HCT116 (cell line): ENCODE data around the gene KCNIP4. TPM values are rescaled to one million over a fixed set of nuclear protein-coding genes. Genes with fewer than 3 reads are reported as not detected.

Experiments
- ATAC-seq: fragments of 200-7000 bp; cut with Tn5 transposase; 2 replicates; pipeline ENCODE4 v1.9.1; 2020; ENCODE audit warnings: mild to moderate bottlenecking, moderate library complexity
- BruUV-seq: library from RNA; stranded (reverse); fragments of 400-500 nt; replicated peaks from 2 replicates; lab custom pipeline; 2021; lab: Mats Ljungman, UMichigan
- CTCF ChIA-PET: fragments of 300-600 bp; sonication (Branson Sonifier 250); formaldehyde crosslinking; loops from one replicate; lab custom pipeline; 2021; ENCODE audit warnings: antibody characterized with exemption; lab: Charles Lee
- POLR2A ChIA-PET: fragments of 300-600, 350-600 bp; sonication (Branson Sonifier 250); formaldehyde crosslinking; loops from one replicate; lab custom pipeline; 2021; ENCODE audit warnings: antibody characterized with exemption; lab: Charles Lee
- RAD21 ChIA-PET, 2 experiments: fragments of 300-600 bp; sonication (Branson Sonifier 250); formaldehyde crosslinking; loops; one replicate each; lab custom pipeline; 2023; ENCODE audit warnings: low total read pairs in 2 of 2; ENCODE audit not compliant: uncharacterized antibody in 2 of 2, unreplicated experiment in 2 of 2, low non-redundant PET in 1 of 2; lab: Charles Lee
- DNase-seq: peaks from one replicate; pipeline ENCODE4 v3.0.0-alpha.2; 2010; ENCODE audit warnings: low read depth, low spot score
- H2AFZ ChIP-seq: fragments of 200-600 bp; shearing (Covaris generic), sonication (generic); 2 replicates; pipeline ENCODE4 v1.6.1; 2017; ENCODE audit warnings: low read depth, mixed run types, mixed read lengths, antibody characterized with exemption, low read length; ENCODE audit not compliant: poor library complexity, severe bottlenecking
- H3K27ac ChIP-seq: 2 replicates; pipeline ENCODE4 v1.5.1; 2012; ENCODE audit warnings: low read depth, low read length
- H3K27me3 ChIP-seq: fragments of 200-600 bp; sonication (generic); 2 replicates; pipeline ENCODE4 v1.6.1; 2016; ENCODE audit warnings: mixed run types, low read length, mixed read lengths; ENCODE audit not compliant: insufficient read depth
- H3K36me3 ChIP-seq, 2 experiments: fragments of 200-500 bp in 1 of 2; fragments of 200-600 bp in 1 of 2; sonication (Bioruptor generic) in 1 of 2; sonication (generic) in 1 of 2; 2 replicates each; pipeline versions ENCODE4 v1.5.1 to v1.6.1; 2014 to 2016; ENCODE audit warnings: low read length in 2 of 2, inconsistent platforms in 1 of 2, mixed read lengths in 1 of 2, mixed run types in 1 of 2; ENCODE audit not compliant: insufficient read depth in 2 of 2, control insufficient read depth in 1 of 2
- H3K4me1 ChIP-seq, 2 experiments: fragments of 200-600 bp in 1 of 2; sonication (generic) in 1 of 2; 2 replicates each; pipeline versions ENCODE4 v1.5.1 to v1.6.1; 2012 to 2017; ENCODE audit warnings: low read length in 2 of 2, inconsistent platforms in 1 of 2, mild to moderate bottlenecking in 1 of 2, mixed read lengths in 1 of 2, mixed run types in 1 of 2, moderate library complexity in 1 of 2; ENCODE audit not compliant: insufficient read depth in 2 of 2, control insufficient read depth in 1 of 2
- H3K4me2 ChIP-seq: fragments of 200-600 bp; sonication (generic); 2 replicates; pipeline ENCODE4 v1.6.1; 2017; ENCODE audit warnings: mixed run types, low read length, mixed read lengths
- H3K4me3 ChIP-seq, 2 experiments: fragments of 200-600 bp in 1 of 2; sonication (generic) in 1 of 2; replicated peaks in 1 of 2; 2 replicates each; pipeline ENCODE4 v1.5.1; 2011 to 2016; ENCODE audit warnings: low read length in 2 of 2, control low read depth in 1 of 2, low read depth in 1 of 2, mild to moderate bottlenecking in 1 of 2, mixed read lengths in 1 of 2, mixed run types in 1 of 2
- H3K79me2 ChIP-seq: fragments of 200-600 bp; sonication (generic); 2 replicates; pipeline ENCODE4 v1.6.1; 2017; ENCODE audit warnings: mild to moderate bottlenecking, mixed run types, low read length, moderate library complexity, mixed read lengths; ENCODE audit not compliant: insufficient read depth
- H3K9ac ChIP-seq: fragments of 200-600 bp; sonication (generic); 2 replicates; pipeline ENCODE4 v1.6.1; 2016; ENCODE audit warnings: low read length, mixed read lengths
- H3K9me2 ChIP-seq: fragments of 200-600 bp; sonication (generic), shearing (Covaris generic); 2 replicates; pipeline ENCODE4 v1.6.1; 2017; ENCODE audit warnings: mixed run types, mild to moderate bottlenecking, moderate library complexity; ENCODE audit not compliant: insufficient read depth
- H3K9me3 ChIP-seq, 2 experiments: fragments of 200-500 bp in 1 of 2; fragments of 200-600 bp in 1 of 2; sonication (Bioruptor generic) in 1 of 2; sonication (generic) in 1 of 2; 2 replicates each; pipeline ENCODE4 v1.6.1; 2014 to 2017; ENCODE audit warnings: low read length in 2 of 2, mixed read lengths in 2 of 2, inconsistent platforms in 1 of 2, low read depth in 1 of 2, mild to moderate bottlenecking in 1 of 2, mixed run types in 1 of 2, moderate library complexity in 1 of 2; ENCODE audit not compliant: control insufficient read depth in 1 of 2, insufficient read depth in 1 of 2
- H4K20me1 ChIP-seq: fragments of 200-600 bp; sonication (generic), shearing (Covaris generic); 2 replicates; pipeline ENCODE4 v1.6.1; 2017; ENCODE audit warnings: mixed run types, mild to moderate bottlenecking, moderate library complexity; ENCODE audit not compliant: insufficient read depth
- CTCF ChIP-seq, 3 experiments: fragments of 200-600 bp in 1 of 3; sonication (generic) in 1 of 3; IDR thresholded peaks in 2 of 3; conservative IDR thresholded peaks in 1 of 3; 2 replicates each; pipeline ENCODE4 v1.5.1; 2012 to 2017; ENCODE audit warnings: low read depth in 2 of 3, low read length in 2 of 3, antibody characterized with exemption in 1 of 3, borderline replicate concordance in 1 of 3, control low read depth in 1 of 3, mild to moderate bottlenecking in 1 of 3, mixed read lengths in 1 of 3, mixed run types in 1 of 3, moderate library complexity in 1 of 3; ENCODE audit not compliant: insufficient read depth in 1 of 3
- EZH2phosphoT487 ChIP-seq: fragments of 200-600 bp; IDR thresholded peaks from 2 replicates; pipeline ENCODE4 v1.6.1; 2018; ENCODE audit warnings: antibody characterized with exemption, borderline replicate concordance
- RAD21 ChIP-seq: IDR thresholded peaks from 2 replicates; pipeline ENCODE4 v1.6.1; 2012; ENCODE audit warnings: low read depth, mild to moderate bottlenecking
- TCF7L2 ChIP-seq: IDR thresholded peaks from 2 replicates; pipeline ENCODE4 v1.7.0; 2011; ENCODE audit warnings: borderline replicate concordance, inconsistent platforms; ENCODE audit not compliant: insufficient read depth, insufficient read length; ENCODE audit errors: extremely low read depth
- YY1 ChIP-seq: IDR thresholded peaks from 2 replicates; pipeline ENCODE4 v1.6.1; 2011; ENCODE audit warnings: low read length, low read depth, moderate library complexity, mild to moderate bottlenecking; ENCODE audit not compliant: insufficient replicate concordance; ENCODE audit errors: extremely low read depth
- ZNF274 ChIP-seq: fragments of 200-500 bp; sonication (Bioruptor generic); IDR thresholded peaks from 2 replicates; pipeline ENCODE4 v1.6.1; 2014; ENCODE audit warnings: mild to moderate bottlenecking, low read depth, low read length, inconsistent platforms
- intact Hi-C: fragments of 100-400 bp; cut with micrococcal nuclease; formaldehyde crosslinking; loops from 2 replicates; pipeline ENCODE4 v1.10.0; 2022
- total RNA-seq: library from RNA; stranded (reverse); gene quantifications from one replicate; pipeline ENCODE4 v1.2.1, GENCODE V29; 2021; ENCODE audit not compliant: unreplicated experiment

The KCNIP4 gene
- total RNA-seq, 1 experiment from 2014 or later = not detected

- TF ChIP-seq EZH2phosphoT487 = no peak
- TF ChIP-seq TCF7L2 = no peak
- no peak for TF ChIP-seq RAD21
- TF ChIP-seq ZNF274 = no peak
- TF ChIP-seq YY1 = no peak
- no peak for TF ChIP-seq CTCF (IDR thresholded peaks at IDR 0.05 in 2 of 3, conservative IDR thresholded peaks at IDR 0.05 in 1 of 3; ENCODE audit: borderline replicate concordance in 1 of 3, insufficient read depth in 1 of 3, low read depth in 2 of 3, low read length in 2 of 3)
These were observed 179.0 kb downstream of the KCNIP4 start (continued) for GRCh38 chr4:21769404-21770147.

GRCh38 chr4:21768349-21769310 lies 179.9 kb downstream of the KCNIP4 start:
- POLR2A ChIA-PET = interaction anchor here (1.1 kb wide), 1 partner anchor 995 kb away, joined by 3 read pairs; no protein-coding TSS in a partner anchor
- Histone ChIP-seq H2AFZ (no peak overlapping the region), H3K4me2 (no peak overlapping the region), H3K9ac (no peak overlapping the region), H3K36me3 (no peaks in the 10 kb centered on the region), H3K9me2 (no peaks in the 10 kb centered on the region), H4K20me1 (no peaks in the 10 kb centered on the region), H3K4me1 (no peaks in the 10 kb centered on the region), H3K4me3 (no peak overlapping the region), H3K27ac (no peak overlapping the region), H3K79me2 (no peaks in the 10 kb centered on the region)
- peak; percentile 28 for DNase-seq
- ATAC-seq = peak; percentile 63
- TF ChIP-seq CTCF (IDR thresholded peaks at IDR 0.05 in 2 of 3, conservative IDR thresholded peaks at IDR 0.05 in 1 of 3; ENCODE audit: borderline replicate concordance in 1 of 3, insufficient read depth in 1 of 3, low read depth in 2 of 3, low read length in 2 of 3) (peak; percentile 54 to 67 (median 59); a peak in 5 of 6 replicates), EZH2phosphoT487 (no peak), RAD21 (peak; percentile 75)
- TF ChIP-seq, all 23 proteins: peak for 2
- Histone ChIP-seq H3K9me3 (no peaks in the 10 kb centered on the region), H3K27me3 (no peaks in the 10 kb centered on the region)
- BruUV-seq = no TSS peak
- intact Hi-C loops = loop anchor here (1.0 to 5.0 kb wide), 3 partner anchors 256 to 1346 kb away; no protein-coding TSS in a partner anchor
- ChIA-PET RAD21 (no interaction called here), CTCF (interaction anchor here (2.4 kb wide), 1 partner anchor 995 kb away, joined by 7 read pairs; no protein-coding TSS in a partner anchor)
